ENCODE results near the gene CNOT3. TPM values are rescaled to one million over a fixed set of nuclear protein-coding genes. Genes with fewer than 3 reads are reported as not detected.

Gene CNOT3
- total RNA-seq, 2 donors from 2014 or later, result 20.8 to 28.1 TPM

DNA sequence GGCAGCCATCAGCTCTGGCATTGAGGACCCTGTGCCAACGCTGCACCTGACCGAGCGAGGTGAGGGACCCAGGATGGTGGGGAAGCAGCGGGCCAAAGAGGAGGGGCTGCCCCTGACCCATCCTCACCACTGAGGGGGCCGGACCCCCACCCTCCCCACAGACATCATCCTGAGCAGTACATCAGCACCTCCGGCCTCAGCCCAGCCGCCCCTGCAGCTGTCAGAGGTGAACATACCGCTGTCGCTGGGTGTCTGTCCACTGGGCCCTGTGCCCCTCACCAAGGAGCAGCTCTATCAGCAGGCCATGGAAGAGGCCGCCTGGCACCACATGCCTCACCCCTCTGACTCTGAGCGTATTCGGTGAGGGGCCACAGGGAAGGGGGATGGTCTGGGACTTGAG is 14.7 kb downstream of the CNOT3 start:
- Histone ChIP-seq H3K36me3 (peaks cover 86% of the 10 kb centered on the region), H3K27ac (no peak overlapping the region), H3K4me3 (no peak overlapping the region), H3K4me1 (ENCODE audit: control insufficient read depth in 1 of 2, low read depth in 2 of 2) (no peaks in the 10 kb centered on the region), H3K9me3 (no peaks in the 10 kb centered on the region), H3K27me3 (replicated peaks; ENCODE audit: insufficient read depth) (no peaks in the 10 kb centered on the region)
- no peak for ATAC-seq (ENCODE audit: insufficient number of reproducible peaks, low FRiP score, low read depth)
- DNase-seq (ENCODE audit: low spot score), result no peak
- TF ChIP-seq, protein P1, sequence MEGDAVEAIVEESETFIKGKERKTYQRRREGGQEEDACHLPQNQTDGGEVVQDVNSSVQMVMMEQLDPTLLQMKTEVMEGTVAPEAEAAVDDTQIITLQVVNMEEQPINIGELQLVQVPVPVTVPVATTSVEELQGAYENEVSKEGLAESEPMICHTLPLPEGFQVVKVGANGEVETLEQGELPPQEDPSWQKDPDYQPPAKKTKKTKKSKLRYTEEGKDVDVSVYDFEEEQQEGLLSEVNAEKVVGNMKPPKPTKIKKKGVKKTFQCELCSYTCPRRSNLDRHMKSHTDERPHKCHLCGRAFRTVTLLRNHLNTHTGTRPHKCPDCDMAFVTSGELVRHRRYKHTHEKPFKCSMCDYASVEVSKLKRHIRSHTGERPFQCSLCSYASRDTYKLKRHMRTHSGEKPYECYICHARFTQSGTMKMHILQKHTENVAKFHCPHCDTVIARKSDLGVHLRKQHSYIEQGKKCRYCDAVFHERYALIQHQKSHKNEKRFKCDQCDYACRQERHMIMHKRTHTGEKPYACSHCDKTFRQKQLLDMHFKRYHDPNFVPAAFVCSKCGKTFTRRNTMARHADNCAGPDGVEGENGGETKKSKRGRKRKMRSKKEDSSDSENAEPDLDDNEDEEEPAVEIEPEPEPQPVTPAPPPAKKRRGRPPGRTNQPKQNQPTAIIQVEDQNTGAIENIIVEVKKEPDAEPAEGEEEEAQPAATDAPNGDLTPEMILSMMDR (IDR thresholded peaks at IDR 0.05), result no peak

DNA sequence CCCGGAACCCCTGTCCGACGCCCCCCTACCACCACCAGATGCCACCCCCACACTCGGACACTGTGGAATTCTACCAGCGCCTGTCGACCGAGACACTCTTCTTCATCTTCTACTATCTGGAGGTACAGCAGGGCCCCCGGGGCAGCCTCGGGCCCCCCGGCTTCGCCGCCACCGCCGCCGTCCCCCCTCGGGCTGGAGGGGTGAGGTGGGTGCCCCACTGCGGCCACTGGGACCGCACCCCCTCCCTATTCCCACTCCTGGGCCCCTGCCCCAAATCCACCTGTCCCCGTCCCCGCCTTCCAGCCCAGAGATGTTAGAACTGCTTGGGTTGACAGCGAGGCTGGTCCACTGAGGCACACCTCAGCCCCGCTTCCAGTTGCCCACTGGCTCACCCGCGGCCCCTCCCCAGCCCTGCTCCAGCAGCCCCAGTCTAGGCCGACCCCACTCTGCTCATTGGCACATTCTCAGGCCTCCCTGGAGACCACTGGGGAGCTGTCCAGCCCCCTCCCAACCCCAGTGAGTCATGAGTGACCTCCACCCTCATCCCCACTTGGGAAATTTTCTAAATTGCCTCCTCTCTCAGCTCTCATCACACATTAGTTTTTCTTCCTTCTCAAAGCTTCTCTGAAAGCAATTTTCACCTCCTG is 15.4 kb downstream of the CNOT3 start:
- peaks cover 82% of the 10 kb centered on the region for H3K36me3 ChIP-seq
- H3K27me3 ChIP-seq (replicated peaks; ENCODE audit: insufficient read depth), result no peaks in the 10 kb centered on the region
- H3K9me3 ChIP-seq, result no peaks in the 10 kb centered on the region
- TF ChIP-seq, protein P1 (IDR thresholded peaks at IDR 0.05), result no peak
- ATAC-seq (ENCODE audit: insufficient number of reproducible peaks, low FRiP score, low read depth), result no peak
- no peak for DNase-seq (ENCODE audit: low spot score)
- H3K4me1 ChIP-seq (ENCODE audit: control insufficient read depth in 1 of 2, low read depth in 2 of 2), result no peaks in the 10 kb centered on the region
- H3K4me3 ChIP-seq, result no peak overlapping the region
- H3K27ac ChIP-seq, result no peak overlapping the region

DNA sequence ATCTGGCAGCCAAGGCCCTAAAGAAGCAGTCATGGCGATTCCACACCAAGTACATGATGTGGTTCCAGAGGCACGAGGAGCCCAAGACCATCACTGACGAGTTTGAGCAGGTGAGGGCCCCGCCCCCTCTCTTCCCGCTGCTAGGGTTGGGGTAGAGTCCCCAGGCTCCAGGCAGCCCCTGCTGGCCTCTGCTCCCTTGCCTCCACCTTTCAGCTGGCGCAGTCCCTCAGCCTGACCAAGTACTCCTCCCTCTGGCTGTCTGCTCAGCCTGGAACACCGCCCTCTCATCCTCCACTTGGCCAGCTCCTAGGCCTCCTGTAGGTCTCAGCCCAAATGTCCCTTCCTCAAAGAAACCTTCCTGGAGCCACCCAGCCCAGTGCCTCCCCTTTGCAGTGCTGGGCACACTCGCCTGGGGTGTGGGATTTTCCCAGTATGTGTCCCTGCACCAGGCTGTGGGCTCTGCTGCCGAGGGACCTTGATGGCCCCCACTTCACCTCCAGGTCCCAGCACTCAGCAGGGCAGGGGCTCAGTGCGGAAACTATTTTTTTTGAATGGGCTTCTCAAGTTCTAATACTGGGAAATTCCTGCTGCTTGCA is 16.3 kb downstream of the CNOT3 start:
- Histone ChIP-seq H3K27me3 (replicated peaks; ENCODE audit: insufficient read depth) (no peaks in the 10 kb centered on the region), H3K4me3 (no peak overlapping the region), H3K36me3 (peaks cover 74% of the 10 kb centered on the region), H3K4me1 (ENCODE audit: control insufficient read depth in 1 of 2, low read depth in 2 of 2) (peaks cover 6 to 8% of the 10 kb centered on the region in 2 donors), H3K27ac (no peak overlapping the region), H3K9me3 (no peaks in the 10 kb centered on the region)
- DNase-seq (ENCODE audit: low spot score) (no peak), ATAC-seq (ENCODE audit: insufficient number of reproducible peaks, low FRiP score, low read depth) (no peak)
- TF ChIP-seq, protein P1 (IDR thresholded peaks at IDR 0.05), result no peak

DNA sequence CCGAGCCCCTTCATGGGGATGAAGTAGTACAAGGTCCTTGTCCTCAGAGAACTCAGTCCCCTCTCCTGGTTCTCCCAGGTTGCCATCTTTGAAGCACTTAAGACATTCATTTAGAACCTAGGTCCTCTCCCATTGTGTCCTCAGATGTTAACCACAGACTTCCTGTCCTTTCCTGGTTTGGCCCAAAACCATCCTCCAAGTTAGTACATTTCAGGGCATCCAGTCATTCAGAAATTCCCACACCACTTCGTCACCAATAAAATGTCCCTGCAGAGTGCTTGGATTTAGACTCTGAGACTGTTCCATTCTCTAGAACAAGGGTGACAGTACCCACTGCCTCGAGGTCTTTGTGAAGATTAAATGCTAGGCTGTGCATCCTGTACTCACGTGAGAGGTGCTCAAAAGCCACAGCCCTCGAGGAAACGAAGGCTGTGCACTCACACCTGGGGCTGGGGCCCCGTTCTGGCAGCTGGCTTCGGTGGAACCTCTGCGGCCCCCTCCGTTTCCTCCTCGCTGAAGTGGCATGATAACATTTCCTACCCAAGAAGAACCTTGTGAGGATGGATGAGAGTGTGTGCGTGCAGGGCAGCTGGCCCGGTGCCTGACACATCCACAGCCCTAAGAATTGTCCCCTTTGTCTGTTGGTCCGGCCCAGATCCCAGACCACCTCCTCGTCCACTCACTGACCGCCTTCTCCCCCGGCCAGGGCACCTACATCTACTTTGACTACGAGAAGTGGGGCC is 17.2 kb downstream of the CNOT3 start:
- Histone ChIP-seq H3K27ac (no peak overlapping the region), H3K9me3 (no peaks in the 10 kb centered on the region), H3K4me1 (ENCODE audit: control insufficient read depth in 1 of 2, low read depth in 2 of 2) (peaks cover 6 to 11% of the 10 kb centered on the region in 2 donors), H3K27me3 (replicated peaks; ENCODE audit: insufficient read depth) (no peaks in the 10 kb centered on the region), H3K4me3 (no peak overlapping the region), H3K36me3 (peaks cover 64% of the 10 kb centered on the region)
- TF ChIP-seq, protein P1 (IDR thresholded peaks at IDR 0.05), result no peak
- DNase-seq (ENCODE audit: low spot score), result no peak
- no peak for ATAC-seq (ENCODE audit: insufficient number of reproducible peaks, low FRiP score, low read depth)

DNA sequence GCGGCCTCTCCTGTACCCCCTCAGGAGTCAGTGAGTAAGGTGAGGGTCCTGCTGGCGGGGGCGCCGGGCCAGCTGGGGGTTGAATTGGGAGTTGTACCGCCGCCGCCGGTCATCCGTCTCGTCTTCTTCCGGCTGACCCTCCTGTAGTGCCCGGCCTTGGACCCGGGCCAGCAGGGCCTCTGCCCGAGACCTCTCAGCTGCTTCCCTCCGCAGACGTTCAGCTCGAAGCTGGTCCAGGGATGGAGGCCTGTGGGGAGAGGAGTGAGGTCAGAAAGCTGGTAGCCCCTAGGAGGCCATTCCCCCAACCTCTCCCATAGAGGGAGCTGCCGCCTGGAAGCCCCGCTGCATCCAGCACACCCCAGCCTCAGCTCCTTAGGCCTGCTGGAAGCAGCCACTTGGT is 18.1 kb downstream of the CNOT3 start:
- Histone ChIP-seq H3K4me1 (ENCODE audit: control insufficient read depth in 1 of 2, low read depth in 2 of 2) (peaks cover 12 to 16% of the 10 kb centered on the region in 2 donors), H3K27me3 (replicated peaks; ENCODE audit: insufficient read depth) (no peaks in the 10 kb centered on the region), H3K4me3 (no peak overlapping the region), H3K27ac (no peak overlapping the region), H3K9me3 (no peaks in the 10 kb centered on the region), H3K36me3 (peaks cover 59% of the 10 kb centered on the region)
- TF ChIP-seq, protein P1 (IDR thresholded peaks at IDR 0.05), result no peak
- ATAC-seq (ENCODE audit: insufficient number of reproducible peaks, low FRiP score, low read depth) (no peak), DNase-seq (ENCODE audit: low spot score) (no peak)

All from thoracic aorta (tissue), 2 donors.